HG03108 (cell line): ENCODE data around the gene GK.
"Not testable (repeated sequence)": the region's sequence is repeated elsewhere in the genome, so short reads cannot be mapped to it uniquely, and the experiment has no call there.

ENCODE experiments used
- ATAC-seq: cut with Tn5 transposase; IDR thresholded peaks from one replicate; pipeline ENCODE4 v1.9.1; 2021; ENCODE audit warnings: moderate library complexity; ENCODE audit not compliant: unreplicated experiment

Gene GK

DNA sequence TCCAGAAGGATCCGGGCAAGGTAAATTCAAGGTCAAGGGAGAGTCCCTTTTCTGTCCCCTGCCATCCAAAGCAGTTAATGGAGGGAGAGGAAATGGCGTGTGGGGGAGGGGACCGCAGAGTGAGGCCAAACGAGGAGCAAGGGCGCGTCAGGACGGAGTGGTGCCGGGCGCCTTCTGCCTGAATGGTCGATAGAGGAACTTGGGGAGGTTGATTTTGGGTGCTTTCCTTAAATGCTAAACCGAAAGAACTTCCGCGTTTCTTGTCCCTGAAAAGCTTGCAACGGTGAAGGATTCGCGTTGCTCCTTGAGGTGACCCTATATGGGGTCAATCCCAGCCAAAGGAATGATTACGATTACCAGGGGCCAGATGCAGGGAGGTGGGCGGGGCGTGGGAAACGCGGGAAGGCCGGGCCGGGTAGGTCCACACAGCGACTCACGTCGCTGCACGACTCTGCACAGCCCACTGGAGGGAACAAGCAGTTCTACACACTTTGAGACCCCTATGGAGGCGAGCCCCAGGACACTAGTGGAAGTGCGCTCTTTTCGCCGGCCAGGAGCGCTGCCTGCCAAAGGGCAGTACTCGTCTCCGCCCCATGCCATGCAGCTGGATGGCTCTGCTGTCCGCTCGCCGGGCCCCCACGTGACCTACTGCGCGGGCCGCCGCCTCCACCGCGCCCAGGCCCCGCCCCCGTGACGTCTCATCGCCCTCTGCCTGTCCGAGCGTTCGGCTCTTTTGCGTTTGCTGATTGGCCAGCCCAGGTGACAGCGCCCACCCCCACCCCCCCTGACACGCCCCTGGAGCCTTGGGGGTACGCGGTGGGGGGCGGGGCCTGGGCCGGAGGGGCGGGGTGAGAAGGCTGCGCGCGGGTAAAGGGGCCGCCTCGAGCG lies 452 bp upstream of the GK start:
- peak; percentile 89 for ATAC-seq

DNA sequence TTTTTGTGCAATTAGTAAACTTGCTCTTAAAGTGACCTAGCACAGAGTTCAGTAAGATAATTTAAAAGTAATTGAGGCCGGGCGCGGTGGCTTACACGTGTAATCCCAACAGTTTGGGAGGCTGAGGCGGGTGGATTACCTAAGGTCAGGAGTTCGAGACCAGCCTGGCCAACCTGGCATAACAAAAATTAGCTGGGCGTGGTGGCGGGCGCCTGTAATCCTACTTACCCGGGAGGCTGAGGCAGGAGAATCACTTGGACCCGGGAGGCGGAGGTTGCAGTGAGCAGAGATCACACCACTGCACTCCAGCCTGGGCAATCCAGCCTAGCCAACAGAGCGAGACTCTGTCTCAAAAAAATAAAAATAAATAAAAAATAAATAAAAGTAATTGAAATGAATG lies 1.2 kb downstream of the GK start:
- not testable (repeated sequence) for ATAC-seq

DNA sequence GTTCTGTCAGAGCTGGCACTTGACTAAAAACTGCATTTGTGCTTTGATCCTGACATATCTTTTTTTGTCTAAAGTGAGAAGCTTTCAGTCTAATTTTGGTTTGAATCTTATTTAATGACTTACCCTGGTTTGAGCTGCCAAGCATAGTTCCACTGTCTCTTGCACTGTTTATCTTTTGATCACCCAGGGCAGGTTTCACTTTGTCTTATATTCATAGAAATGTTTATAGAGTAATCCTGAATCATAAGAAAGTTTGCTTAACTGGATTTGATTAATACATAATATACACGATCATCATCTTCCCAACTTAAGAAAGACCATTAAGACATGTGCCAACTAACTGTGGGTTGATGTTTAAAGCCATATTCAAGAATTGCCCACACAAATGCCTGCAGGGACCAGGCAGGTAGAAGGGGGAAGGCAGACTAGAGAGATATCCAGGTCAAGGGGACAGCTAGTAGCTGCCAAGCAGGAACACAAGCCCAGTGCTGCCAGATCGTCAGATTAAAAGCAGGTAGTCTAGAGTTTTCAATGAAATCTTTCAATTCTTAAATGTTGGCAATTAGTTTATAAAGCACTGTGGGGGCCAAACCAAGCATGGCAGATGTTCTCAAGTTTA lies 1.9 kb downstream of the GK start:
- ATAC-seq = no peak

DNA sequence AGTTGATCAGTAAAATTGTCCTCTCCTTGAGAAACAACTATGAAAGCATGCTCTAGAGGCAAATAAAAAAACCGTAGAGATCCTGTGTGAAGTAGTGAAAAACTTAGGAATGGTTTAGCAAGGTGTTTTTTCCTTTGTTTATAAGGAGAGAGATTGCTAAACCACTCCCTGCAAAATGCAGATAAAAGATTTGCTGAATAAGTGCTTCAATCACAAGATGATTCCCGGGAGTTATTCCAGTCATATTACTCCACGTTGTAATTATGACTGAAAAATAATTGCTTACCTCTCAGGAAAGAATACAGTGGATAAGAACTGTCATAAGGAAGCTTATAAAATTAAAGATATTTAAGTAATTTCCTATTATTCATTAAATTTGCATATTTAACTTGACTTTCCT lies 2.8 kb downstream of the GK start:
- ATAC-seq = no peak

DNA sequence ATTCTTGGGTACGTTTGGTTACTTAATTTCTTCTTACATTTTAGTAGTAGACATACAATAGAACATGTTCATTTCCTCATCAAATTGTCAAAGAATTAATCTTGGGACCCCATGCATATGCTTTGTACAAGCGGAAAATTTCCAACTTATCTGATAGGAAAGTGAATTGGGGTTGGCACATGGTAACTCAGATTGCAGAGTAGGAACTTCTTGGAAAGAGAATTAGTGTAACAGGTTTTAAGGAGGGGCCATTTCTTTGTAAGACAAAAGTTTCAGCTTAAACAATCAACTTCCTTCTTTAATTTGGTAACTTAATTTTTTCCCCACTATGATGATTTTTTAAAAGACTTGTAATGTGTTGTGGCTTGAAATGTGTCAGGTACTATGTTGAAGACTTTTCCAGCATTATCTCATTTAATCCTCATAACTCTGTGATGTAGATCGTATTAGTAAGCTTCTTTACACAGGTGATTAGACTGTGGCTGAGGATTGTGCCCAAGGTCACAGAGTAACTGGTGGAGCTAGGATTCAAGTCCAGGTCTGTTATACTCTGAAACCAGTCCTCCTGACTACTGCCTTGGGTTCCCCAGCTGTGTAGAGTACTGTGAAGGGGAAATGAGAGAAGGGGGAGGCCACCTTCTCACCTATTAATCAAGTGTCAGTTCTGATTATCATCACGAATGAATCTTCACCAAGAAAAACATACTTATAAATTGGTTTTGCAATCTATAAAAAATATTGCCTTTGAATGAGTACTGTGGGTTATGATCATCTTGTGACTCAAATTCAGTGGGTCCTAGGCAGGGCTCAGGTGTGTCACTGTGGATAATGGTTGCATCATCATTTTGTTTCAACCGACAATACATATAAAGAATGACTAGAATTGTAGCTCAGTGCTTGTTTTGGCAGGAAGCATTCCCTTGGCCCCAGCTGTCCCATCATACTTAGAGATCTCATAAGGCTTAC lies 4.3 kb downstream of the GK start:
- no peak for ATAC-seq

DNA sequence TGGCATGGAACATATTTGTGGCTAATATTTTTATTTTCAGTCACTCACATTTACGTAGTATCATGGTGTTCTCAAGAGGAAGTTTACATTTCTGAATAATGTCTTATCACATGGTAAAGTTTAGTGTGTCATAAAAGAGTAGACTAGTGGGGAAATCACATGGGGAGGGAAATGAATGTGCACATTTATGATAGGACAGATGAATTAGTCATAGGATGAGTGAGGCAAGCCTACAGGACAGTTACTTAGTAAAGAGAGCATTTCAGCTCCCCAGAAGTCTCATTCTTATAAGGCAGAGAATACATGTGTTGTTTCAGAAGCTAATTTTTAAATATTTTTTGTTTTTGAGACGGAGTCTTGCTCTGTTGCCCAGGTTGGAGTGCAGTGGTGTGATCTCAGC lies 6.2 kb downstream of the GK start:
- no peak for ATAC-seq

DNA sequence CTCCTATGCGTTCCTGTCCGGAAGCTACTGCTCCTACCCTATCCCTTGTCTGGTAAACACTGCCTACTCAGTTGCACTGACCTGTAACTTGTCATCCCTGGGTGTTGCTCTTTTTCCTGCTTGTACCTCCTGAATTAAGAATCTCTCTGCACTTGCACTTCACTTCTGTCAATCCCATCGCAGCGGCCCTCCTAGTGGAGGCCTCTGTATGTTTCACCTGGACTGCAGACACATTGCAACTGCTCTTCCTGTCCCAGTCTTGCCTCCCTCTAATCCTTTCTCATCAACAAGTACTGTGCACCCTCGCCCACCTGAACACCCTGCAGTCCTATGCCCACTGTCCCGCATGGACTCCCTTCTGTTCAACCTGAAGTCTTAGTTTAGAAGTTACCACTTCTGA lies 8.0 kb downstream of the GK start:
- no peak for ATAC-seq

DNA sequence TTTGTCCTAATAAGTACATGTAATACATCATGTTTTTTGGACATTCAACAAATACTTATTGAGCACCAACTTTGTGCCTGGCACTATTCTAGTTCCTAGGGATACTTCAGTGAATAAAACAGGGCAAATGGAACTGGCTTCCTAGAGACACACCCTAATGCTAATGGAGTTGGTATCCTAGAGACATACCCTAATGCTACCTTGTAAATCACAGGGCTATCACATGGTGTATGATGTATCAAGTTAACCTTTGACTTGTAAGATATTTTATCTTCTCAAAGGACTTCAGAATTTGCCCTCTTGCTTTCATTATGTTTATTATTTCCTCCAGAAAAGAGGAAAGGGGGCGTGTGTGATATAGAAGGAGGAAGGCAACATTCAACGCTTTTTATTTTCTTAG lies 10.1 kb downstream of the GK start:
- ATAC-seq = no peak

DNA sequence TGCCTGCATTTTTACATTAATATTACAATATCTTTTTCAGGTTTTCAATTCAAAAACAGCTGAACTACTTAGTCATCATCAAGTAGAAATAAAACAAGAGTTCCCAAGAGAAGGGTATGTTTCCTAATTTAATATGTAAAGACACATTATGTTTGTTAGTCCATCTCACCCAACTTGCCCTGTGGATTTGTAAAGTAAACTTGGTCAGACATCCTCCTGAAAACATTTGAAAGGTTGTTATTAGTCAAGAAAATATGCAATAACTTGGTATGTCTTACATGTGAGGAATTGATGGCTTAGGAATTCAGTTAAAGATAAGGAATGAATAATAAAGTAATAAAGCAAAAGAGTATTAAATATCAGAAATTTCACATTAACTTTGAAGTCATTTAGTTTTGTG lies 12.2 kb downstream of the GK start:
- no peak for ATAC-seq

DNA sequence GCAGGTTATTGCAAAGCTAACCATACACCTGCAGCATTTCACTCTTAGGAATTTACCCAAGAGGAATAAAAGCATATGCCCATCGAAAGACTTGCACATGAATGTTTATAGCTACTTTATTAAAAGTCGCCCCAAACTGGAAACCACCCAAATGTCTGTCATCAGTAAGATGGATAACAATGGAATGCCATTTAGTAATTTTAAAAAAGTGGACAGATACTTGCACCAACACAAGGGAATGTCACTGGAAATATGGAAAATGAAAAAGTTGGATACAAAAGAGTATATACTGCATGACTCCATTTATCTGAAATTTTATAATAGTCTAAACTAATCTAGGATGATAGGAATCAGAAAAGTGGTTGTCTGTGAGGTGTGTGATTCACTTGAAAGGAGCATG lies 12.9 kb downstream of the GK start:
- ATAC-seq = no peak

DNA sequence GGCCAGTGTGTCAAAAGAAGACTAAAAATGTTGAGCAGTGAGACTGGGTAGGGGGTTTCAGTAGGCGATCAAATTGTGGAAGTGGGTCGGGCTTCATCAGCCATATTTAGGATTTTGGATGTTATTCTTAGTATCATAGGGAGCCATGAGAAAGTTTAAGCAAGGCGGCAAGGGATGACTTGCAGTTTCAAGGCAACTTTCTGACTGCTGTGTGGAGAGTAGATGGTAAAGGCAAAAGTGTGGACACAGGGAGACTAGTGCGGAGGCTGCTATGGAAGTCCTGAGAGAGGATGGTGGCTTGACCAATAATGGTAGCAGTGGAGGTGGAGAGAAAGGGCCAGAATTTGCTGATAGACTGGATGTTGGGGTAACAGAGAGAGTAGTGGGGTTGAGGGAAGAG lies 15.4 kb downstream of the GK start:
- no peak for ATAC-seq

DNA sequence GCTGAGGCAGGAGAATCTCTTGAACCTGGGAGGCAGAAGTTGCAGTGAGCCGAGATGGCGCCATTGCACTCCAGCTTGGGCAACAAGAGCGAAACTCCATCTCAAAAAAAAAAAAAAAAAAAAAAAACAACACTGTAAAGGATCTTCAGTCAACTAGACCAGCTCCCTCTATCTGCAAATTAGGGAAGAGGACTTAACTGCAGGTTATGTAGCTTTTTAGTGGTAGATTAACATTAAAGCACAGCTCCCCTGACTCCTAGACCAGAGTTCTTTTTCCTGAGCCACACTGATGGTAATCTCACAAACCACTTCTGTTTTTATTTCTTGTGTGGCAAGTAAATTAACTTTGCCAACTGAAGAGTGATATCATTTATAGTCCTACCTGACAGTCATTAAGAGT lies 18.0 kb downstream of the GK start:
- not testable (repeated sequence) for ATAC-seq

DNA sequence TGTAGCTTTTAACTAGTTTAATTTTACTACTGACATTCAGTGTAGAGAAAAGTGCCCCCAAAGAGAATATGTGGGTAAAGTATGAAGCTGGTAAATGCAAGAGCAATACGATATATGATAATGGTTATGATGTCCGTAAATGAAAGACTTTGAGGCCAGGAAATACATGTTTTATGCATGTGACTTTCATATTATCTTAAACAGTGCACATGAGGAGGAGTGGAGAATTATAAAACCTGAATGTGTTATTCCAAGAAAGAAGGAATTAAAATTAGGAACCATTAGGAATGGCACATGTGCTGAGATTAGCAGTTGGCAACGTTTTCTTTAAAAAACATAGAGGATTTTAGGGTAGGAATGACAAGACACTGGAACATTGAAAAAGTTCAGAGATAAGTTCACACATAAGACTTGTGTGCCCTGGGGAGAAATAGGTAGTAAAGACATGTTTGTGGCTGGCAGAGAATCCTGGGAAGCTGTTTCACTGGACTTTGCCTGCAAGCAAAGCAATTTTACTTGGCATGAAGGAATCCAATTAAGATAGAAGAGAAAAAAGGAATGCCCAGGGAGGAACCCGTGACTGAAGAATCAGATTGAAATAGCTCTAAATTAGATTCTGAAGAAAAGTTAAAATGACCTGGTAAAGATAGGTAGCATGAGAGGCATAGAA lies 20.0 kb downstream of the GK start:
- no peak for ATAC-seq

DNA sequence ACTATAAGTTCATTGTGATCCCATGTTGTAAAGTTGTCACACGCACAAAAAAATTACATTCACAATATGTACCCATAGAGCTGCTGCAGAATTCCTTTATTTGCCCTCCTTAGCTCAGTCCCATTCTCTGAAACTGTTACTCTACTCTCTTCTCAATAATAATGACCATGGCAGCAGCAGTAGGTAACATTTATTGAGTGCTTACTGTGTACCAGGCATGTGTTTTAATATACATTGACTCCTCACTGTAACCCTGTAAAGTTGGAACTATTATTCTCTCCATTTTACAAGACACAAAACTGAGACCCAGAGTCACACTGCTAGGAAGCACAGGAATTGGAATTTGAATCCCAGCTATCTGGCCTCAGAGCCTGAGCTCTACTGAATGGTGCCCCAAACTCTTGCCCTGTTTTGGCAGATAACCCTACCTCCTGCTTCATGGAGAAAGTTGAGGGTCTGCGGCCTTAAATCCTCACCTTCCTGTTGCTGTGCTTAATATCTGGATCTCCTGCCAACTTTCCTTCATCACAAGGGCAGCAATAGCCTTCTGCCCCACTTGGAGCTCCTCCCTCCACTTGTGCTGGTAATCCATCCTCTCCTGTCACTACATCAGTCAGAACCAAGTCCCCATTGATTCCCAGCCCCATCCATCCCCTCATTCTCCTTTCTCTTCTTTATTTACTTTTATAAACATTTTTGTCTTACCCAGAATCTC lies 20.8 kb downstream of the GK start:
- ATAC-seq = no peak

DNA sequence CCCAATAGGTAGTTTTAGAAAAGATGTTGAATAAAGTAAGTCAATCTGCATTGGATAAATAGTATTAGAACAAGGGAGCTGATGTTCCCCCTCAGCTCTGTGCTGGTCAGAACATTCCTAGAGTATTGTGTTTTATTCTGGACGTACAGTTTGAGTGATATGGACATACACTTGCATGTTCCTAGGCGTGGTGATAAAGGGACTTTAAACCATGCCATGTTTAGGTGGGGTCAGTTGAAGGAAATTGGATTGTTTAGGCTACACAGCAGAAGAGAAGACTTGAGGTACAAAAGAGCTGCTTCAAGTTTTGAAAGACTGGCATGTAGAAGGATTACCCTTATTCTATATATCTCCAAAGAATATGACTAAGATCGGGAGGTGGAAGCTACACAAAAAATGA lies 21.6 kb downstream of the GK start:
- ATAC-seq = no peak

DNA sequence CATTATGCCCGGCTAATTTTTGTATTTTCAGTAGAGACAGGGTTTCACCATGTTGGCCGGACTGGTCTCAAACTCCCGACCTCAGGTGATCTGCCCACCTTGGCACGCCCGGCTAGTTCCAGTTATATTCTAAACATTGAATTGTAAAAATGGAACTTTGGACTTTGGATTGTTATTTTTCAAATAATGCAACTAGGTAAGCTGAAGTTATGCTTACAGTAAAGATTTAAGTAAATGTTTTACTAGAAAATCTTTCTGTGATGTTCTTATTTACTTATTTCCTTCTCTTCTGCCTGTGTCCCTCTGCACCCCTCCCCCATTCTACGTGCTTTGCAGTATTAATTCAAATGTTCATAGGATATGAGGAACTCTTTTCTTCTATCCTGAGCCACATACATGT lies 26.1 kb downstream of the GK start:
- no peak for ATAC-seq

DNA sequence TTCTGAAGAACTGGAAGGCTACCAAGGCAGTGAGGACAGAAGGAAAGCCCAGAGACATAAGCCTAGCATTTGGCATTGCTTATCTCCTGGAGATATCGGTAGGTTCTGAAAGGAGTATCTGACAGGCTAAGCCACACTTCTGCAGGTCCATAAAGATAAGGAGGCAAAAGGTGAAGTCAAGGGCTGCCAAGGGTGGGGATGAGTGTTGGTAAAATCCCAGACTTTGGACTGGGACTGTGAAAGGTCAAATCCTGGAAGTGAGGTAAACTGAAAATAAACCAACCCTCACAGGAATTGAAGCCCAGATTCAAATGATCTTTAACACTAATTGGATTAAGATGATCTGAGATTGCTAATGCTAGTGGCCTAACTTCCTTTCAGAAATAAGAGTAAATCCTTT lies 27.4 kb downstream of the GK start:
- ATAC-seq = no peak

DNA sequence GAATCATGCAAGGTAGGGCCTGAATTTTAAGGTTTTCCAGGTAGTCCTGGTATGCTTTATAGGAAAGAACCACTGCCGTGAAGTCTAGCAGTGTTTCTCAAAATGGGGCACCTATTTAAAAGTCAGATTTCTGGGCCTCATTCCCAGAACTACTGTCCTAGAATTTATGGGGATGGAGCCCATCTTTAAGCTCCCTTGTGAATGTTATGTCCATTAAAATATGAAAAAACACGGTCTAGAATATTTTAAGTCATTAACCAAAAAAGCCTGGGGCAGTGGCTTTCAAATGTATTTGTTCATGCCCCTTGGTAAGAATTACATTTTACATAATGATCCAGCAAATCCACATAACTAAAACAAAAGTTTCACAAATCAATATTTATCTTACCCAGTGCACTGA lies 35.4 kb downstream of the GK start:
- no peak for ATAC-seq

DNA sequence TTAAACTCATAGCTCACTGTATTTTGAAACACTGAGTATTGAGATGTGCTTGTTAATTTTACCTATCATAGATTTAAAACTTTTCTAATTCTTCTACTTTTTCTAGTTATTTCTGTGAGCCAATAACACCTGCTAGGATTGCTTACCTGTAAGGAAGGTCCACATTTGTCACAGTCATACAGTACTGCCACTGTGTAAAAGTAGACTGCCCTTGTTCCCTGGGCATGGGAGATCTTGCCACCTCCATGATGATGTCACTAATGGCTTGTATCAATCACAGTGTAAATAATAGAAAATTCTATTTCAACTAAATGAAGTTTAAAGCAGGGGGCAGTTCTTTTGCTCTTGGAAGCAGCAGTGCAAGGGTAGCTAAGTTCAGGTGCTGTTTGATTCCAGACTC lies 35.9 kb downstream of the GK start:
- ATAC-seq = no peak

DNA sequence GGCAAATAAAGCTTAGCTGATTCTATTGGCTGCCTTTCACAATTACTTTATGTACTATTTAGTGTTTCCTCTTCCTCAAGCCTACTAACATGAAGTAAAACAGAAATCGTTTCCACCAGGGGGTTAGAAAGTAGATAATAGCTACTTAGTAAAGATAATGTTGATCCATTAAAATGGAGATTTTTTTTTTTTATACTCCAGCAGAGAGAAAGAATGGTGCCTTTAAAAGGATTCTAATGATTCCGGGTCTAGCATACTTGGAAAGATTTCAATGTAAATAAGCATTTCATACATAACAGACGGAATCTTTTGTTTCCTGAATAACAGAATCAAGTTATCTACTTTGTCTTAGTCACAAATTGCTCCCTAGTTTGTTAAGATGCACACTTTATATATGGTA lies 37.1 kb downstream of the GK start:
- no peak for ATAC-seq
